ENCODE measurements around the gene DTX2. TPM values are rescaled to one million over a fixed set of nuclear protein-coding genes. Genes with fewer than 3 reads are reported as not detected.
"Not testable (repeated sequence)": the region's sequence is repeated elsewhere in the genome, so short reads cannot be mapped to it uniquely, and the experiment has no call there.

The DTX2 gene
- total RNA-seq, 1 experiment from 2014 or later, result 29.9 TPM

DNA sequence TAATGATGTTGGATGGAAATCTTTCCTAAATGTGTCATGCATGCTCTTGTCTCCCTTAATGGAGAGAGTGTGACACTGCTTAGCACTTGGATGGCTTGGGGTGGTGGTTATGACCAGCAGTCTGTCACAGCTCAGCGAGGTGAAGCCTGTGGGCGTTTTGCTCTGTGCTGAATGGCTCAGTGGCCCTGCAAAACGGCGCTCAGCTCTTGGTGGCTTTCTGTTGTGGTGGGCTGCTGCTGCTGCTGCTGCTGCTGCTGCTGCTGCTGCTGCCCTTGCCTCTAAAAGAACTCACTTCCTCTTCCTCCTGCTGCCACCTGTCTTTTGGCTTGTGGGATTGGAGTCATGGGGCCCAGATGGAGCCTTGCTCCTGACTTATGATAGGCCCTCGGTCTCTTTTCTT, 25.1 kb downstream of the DTX2 start:
- POLR2A ChIA-PET; H3K4me1 Mint-ChIP-seq (ENCODE audit: insufficient read depth, unreplicated experiment); H3K27me3 Mint-ChIP-seq (ENCODE audit: insufficient read depth, unreplicated experiment); BruUV-seq (replicated peaks); H3K4me3 Mint-ChIP-seq (ENCODE audit: unreplicated experiment); H3K27ac Mint-ChIP-seq (ENCODE audit: low read depth, unreplicated experiment); DNase-seq (ENCODE audit: unreplicated experiment); H3K9me3 Mint-ChIP-seq (ENCODE audit: unreplicated experiment); intact Hi-C loops (cut with micrococcal nuclease): not testable (repeated sequence)
- CTCF ChIA-PET, result interaction anchor here (0.6 kb wide), 1 partner anchor 234 kb away, joined by 3 read pairs; no protein-coding TSS in a partner anchor
- peaks cover 16% of the 10 kb centered on the region for H3K36me3 Mint-ChIP-seq (ENCODE audit: insufficient read depth, unreplicated experiment)

DNA sequence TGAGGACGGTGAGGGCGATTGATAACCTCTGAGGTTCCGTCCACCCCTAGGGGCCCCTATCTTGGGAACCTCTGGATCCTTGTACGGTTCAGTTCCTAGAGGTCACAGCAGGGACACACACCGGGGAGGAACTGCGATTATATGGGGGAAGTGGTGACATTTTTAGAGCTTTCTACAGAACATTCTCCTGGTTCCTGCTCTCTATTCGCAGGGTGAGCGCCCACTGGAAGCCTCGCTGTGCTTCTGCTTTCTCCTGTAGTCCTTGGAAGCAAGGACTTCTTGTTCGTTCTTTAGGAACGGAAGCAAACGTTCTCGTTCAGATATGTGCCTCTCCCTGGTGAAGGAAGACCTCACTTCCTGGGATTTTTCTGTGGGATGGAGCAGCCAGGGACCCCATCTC, 26.5 kb downstream of the DTX2 start:
- H3K27me3 Mint-ChIP-seq (ENCODE audit: insufficient read depth, unreplicated experiment); DNase-seq (ENCODE audit: unreplicated experiment); H3K9me3 Mint-ChIP-seq (ENCODE audit: unreplicated experiment); BruUV-seq (replicated peaks); intact Hi-C loops (cut with micrococcal nuclease); H3K36me3 Mint-ChIP-seq (ENCODE audit: insufficient read depth, unreplicated experiment); H3K4me1 Mint-ChIP-seq (ENCODE audit: insufficient read depth, unreplicated experiment); H3K4me3 Mint-ChIP-seq (ENCODE audit: unreplicated experiment); POLR2A ChIA-PET; CTCF ChIA-PET; H3K27ac Mint-ChIP-seq (ENCODE audit: low read depth, unreplicated experiment): not testable (repeated sequence)

DNA sequence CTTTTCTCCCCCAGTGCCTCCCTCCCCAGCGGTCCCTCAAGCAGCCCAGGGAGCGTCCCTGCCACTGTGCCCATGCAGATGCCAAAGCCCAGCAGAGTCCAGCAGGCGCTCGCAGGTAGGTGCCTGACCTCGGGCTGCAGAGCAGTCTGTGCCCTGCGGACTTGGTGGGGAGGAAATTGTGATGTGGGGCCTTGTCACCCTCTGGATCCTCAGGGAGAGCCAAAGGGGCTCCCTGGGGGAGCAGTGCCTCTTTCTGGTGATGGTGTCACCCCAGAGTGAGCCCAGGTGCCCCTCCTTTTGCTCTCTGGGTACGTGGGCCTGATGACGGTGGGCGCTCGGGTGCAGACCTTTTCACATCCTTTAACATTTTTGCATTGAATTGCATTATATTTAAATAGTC, 30.6 kb downstream of the DTX2 start:
- H3K27ac Mint-ChIP-seq (ENCODE audit: low read depth, unreplicated experiment); H3K4me3 Mint-ChIP-seq (ENCODE audit: unreplicated experiment); DNase-seq (ENCODE audit: unreplicated experiment); H3K9me3 Mint-ChIP-seq (ENCODE audit: unreplicated experiment); intact Hi-C loops (cut with micrococcal nuclease); POLR2A ChIA-PET; CTCF ChIA-PET; BruUV-seq (replicated peaks); H3K4me1 Mint-ChIP-seq (ENCODE audit: insufficient read depth, unreplicated experiment); H3K27me3 Mint-ChIP-seq (ENCODE audit: insufficient read depth, unreplicated experiment); H3K36me3 Mint-ChIP-seq (ENCODE audit: insufficient read depth, unreplicated experiment): not testable (repeated sequence)

DNA sequence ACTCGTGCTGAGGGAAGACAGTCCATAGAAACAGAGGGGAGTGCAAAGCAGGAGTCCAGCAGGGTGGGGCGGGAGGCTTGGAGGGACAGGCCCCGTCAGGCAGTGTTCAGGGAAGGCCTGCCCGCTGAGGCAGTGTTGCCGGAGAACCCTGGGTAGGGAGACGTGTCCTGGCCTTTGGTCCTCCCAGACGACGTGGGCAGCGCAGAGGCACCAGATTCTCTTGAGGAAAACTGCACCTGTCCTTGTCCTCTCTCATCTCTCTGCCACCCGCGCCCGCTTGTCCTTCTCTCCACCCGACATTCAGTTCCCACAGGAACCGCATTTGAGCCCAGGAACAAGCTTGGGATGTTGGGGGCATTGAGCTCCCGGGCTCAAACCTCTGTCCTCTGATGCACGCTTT, 34.2 kb downstream of the DTX2 start:
- H3K4me3 Mint-ChIP-seq (ENCODE audit: unreplicated experiment); POLR2A ChIA-PET; CTCF ChIA-PET; intact Hi-C loops (cut with micrococcal nuclease); H3K9me3 Mint-ChIP-seq (ENCODE audit: unreplicated experiment); H3K27ac Mint-ChIP-seq (ENCODE audit: low read depth, unreplicated experiment); H3K27me3 Mint-ChIP-seq (ENCODE audit: insufficient read depth, unreplicated experiment); H3K36me3 Mint-ChIP-seq (ENCODE audit: insufficient read depth, unreplicated experiment); DNase-seq (ENCODE audit: unreplicated experiment); BruUV-seq (replicated peaks); H3K4me1 Mint-ChIP-seq (ENCODE audit: insufficient read depth, unreplicated experiment): not testable (repeated sequence)

DNA sequence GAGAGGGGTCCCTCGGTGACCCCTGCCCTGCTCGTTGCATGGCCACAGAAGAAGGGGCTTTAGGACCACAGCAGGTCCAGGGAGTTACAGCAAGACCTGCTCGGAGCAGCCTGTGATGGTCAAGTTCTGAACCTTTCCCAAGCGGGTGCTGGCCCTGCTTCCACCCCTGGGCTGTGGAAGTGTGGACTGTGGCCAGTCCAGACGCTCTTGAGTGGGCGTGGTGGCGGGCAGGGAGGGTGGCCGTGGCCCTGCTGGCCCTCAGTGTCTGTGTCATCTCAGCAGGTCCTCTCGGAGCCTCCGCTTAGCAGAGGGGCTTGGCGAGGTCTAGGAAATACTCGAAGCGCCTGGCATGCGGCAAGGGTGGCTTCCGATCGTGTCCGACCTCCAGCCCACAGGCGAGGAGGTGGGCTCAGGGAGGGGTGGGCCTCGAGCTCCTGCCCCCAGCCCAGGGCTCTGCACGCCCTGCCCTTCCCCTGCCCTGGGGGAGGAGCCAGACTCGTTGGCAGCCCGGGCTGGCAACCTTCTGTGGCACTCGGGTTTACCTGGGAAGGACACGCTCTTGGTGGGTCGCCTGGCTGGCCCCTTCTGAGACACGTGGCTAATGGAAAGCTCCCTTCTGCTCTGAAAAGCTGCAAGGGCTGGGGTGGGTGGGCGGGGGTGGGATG, 36.5 kb downstream of the DTX2 start:
- H3K4me3 Mint-ChIP-seq (ENCODE audit: unreplicated experiment); H3K27me3 Mint-ChIP-seq (ENCODE audit: insufficient read depth, unreplicated experiment); POLR2A ChIA-PET; CTCF ChIA-PET; BruUV-seq (replicated peaks); DNase-seq (ENCODE audit: unreplicated experiment); H3K27ac Mint-ChIP-seq (ENCODE audit: low read depth, unreplicated experiment); H3K9me3 Mint-ChIP-seq (ENCODE audit: unreplicated experiment); H3K4me1 Mint-ChIP-seq (ENCODE audit: insufficient read depth, unreplicated experiment); intact Hi-C loops (cut with micrococcal nuclease): not testable (repeated sequence)
- H3K36me3 Mint-ChIP-seq (ENCODE audit: insufficient read depth, unreplicated experiment), result peaks cover 11% of the 10 kb centered on the region

DNA sequence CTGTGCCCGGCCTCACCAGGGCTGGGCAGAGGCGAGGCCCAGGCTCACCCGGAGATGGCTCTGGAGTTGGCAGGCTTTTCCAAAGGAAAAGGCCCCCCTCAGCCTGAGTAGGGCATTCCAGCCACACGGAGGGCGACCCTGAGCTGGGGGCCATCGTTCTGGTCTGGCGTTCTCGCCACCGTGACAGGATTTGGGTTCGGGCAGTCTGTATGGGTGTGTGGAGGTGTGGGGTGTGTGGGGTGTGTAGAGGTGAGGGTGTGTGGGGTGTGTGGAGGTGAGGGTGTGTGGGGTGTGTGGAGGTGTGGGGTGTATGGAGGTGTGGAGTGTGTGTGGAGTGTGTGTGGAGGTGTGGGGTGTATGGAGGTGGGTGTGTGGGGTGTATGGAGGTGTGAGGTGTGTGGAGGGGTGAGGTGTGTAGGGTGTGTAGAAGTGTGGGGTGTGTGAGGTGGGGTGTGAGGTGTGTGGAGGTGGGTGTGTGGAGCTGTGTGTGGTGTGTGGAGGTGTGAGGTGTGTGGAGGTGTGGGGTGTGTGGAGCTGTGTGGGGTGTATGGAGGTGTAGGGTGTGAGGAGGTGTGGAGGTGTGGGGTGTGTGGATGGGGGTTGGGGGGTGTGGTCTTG, 37.2 kb downstream of the DTX2 start:
- POLR2A ChIA-PET; H3K27me3 Mint-ChIP-seq (ENCODE audit: insufficient read depth, unreplicated experiment); H3K4me3 Mint-ChIP-seq (ENCODE audit: unreplicated experiment); H3K4me1 Mint-ChIP-seq (ENCODE audit: insufficient read depth, unreplicated experiment); BruUV-seq (replicated peaks); H3K27ac Mint-ChIP-seq (ENCODE audit: low read depth, unreplicated experiment); intact Hi-C loops (cut with micrococcal nuclease); CTCF ChIA-PET; DNase-seq (ENCODE audit: unreplicated experiment); H3K9me3 Mint-ChIP-seq (ENCODE audit: unreplicated experiment): not testable (repeated sequence)
- peaks cover 11% of the 10 kb centered on the region for H3K36me3 Mint-ChIP-seq (ENCODE audit: insufficient read depth, unreplicated experiment)

DNA sequence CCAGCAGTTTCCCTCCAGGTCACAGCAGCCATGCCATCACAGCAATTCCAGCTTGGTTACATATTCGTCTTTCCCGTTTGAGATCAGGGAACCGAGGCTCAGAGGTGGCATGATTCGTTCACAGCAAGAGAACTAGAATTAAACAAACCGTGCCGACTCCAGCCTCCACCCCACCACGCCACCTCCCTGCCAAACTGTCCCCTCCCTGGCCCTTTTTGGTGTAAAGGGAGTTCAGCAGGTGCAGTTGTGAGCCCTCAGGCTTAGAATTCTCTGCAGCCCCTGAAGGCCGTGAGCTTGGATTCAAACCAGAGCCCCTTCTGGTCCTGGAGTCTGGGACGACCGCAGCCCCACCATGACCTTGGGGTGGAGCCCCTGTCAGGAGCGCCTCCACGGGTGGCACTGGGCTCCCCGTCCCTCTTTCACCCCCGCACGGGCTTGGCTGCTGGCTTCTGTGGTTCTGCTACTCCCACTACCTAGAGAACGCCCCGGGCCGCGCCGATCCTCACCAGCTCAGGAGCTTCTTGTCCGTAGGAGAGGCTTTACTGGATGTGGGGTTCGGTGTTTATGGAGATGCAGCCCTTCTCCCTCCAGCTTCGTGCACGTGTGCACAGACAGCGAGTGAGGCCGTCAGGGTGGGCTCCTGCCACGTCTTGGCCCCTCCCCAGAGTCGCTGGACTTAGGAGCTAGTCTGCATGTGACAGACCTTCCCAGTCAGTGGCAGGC, 37.9 kb downstream of the DTX2 start:
- peaks cover 11% of the 10 kb centered on the region for H3K36me3 Mint-ChIP-seq (ENCODE audit: insufficient read depth, unreplicated experiment)
- H3K9me3 Mint-ChIP-seq (ENCODE audit: unreplicated experiment); H3K27ac Mint-ChIP-seq (ENCODE audit: low read depth, unreplicated experiment); H3K27me3 Mint-ChIP-seq (ENCODE audit: insufficient read depth, unreplicated experiment); CTCF ChIA-PET; H3K4me3 Mint-ChIP-seq (ENCODE audit: unreplicated experiment); BruUV-seq (replicated peaks); DNase-seq (ENCODE audit: unreplicated experiment); POLR2A ChIA-PET; H3K4me1 Mint-ChIP-seq (ENCODE audit: insufficient read depth, unreplicated experiment); intact Hi-C loops (cut with micrococcal nuclease): not testable (repeated sequence)

DNA sequence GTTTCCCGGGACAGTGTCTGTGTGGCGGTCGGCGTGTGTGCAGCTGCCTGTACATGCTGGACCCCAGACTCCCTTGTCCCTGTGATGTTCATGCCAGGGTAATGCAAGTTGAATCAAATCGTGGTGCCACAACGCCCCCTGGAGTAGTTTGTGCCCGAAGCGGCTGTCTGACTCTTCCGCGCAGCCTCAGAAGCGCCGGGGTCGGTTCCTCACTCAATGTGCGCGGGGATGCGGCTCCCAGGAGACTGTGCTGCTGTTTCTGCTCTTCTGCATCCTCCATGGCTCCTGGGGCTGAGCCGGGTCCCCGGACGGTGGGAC, 38.4 kb downstream of the DTX2 start:
- intact Hi-C loops (cut with micrococcal nuclease); H3K9me3 Mint-ChIP-seq (ENCODE audit: unreplicated experiment); POLR2A ChIA-PET; BruUV-seq (replicated peaks); H3K27ac Mint-ChIP-seq (ENCODE audit: low read depth, unreplicated experiment); H3K4me1 Mint-ChIP-seq (ENCODE audit: insufficient read depth, unreplicated experiment); CTCF ChIA-PET; H3K4me3 Mint-ChIP-seq (ENCODE audit: unreplicated experiment); DNase-seq (ENCODE audit: unreplicated experiment); H3K27me3 Mint-ChIP-seq (ENCODE audit: insufficient read depth, unreplicated experiment): not testable (repeated sequence)
- peaks cover 11% of the 10 kb centered on the region for H3K36me3 Mint-ChIP-seq (ENCODE audit: insufficient read depth, unreplicated experiment)

DNA sequence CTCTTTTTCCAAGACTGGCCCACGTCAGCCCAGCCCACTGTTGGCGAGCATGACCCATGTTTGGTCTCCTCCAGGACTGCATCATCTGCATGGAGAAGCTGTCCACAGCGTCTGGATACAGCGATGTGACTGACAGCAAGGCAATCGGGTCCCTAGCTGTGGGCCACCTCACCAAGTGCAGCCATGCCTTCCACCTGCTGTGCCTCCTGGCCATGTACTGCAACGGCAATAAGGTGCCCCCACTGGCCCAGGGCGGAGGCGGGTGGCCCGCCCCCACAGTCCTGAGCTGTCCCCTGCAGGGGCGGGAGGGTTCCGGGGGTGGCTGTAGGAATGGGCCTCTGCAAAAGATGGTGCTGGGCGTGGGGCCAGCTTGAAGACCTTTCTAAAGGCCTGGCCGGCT, 40.7 kb downstream of the DTX2 start:
- POLR2A ChIA-PET, result interaction anchor here (0.6 kb wide), 1 partner anchor 79 kb away, joined by 3 read pairs; no protein-coding TSS in a partner anchor
- CTCF ChIA-PET; H3K27me3 Mint-ChIP-seq (ENCODE audit: insufficient read depth, unreplicated experiment); BruUV-seq (replicated peaks); H3K9me3 Mint-ChIP-seq (ENCODE audit: unreplicated experiment); H3K27ac Mint-ChIP-seq (ENCODE audit: low read depth, unreplicated experiment); H3K4me3 Mint-ChIP-seq (ENCODE audit: unreplicated experiment); intact Hi-C loops (cut with micrococcal nuclease); DNase-seq (ENCODE audit: unreplicated experiment); H3K4me1 Mint-ChIP-seq (ENCODE audit: insufficient read depth, unreplicated experiment): not testable (repeated sequence)
- peaks cover 18% of the 10 kb centered on the region for H3K36me3 Mint-ChIP-seq (ENCODE audit: insufficient read depth, unreplicated experiment)
